ACHN (cell line): ENCODE results near the gene ATF6B.
"Not testable (repeated sequence)": the region's sequence is repeated elsewhere in the genome, so short reads cannot be mapped to it uniquely, and the experiment has no call there.

ENCODE experiments used
- DNase-seq: peaks from one replicate; pipeline ENCODE4 v3.0.0-alpha.2; 2015
- in situ Hi-C: cut with HindIII; loops from 2 replicates; pipeline ENCODE4 v1.10.0; 2017; ENCODE audit warnings: low sequenced_read_pairs, low pct_ligation_motif_present, low pct_unique_long_range_greater_than_20kb

Gene ATF6B

DNA sequence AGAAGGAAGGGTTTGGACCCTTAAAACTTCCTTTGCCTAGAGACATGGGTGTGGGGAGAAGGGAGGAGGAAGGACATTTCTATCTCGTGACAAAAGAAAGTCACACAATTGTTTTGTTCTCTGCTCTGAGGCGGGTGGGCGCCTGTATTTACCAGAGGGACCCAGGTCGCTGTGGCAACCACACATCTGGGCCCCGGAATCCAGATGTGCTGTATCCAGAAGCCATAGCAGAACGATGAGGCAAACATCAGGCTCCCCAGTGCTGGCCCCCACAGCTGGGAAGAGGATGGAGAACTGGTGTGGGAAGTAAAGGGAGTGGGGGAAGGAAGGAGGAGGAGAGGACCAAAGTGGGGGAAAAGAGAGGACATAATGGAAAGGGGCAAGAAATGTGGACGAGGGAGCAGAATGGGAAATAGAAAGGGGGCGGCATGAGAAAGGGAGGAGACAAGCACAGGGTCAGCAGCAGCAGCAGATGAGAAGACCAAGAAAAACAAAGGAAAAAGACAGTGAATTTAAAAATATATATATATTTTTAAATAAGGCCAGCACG lies 15.5 kb downstream of the ATF6B start:
- DNase-seq, result no peak
- in situ Hi-C loops, result no loop called here

DNA sequence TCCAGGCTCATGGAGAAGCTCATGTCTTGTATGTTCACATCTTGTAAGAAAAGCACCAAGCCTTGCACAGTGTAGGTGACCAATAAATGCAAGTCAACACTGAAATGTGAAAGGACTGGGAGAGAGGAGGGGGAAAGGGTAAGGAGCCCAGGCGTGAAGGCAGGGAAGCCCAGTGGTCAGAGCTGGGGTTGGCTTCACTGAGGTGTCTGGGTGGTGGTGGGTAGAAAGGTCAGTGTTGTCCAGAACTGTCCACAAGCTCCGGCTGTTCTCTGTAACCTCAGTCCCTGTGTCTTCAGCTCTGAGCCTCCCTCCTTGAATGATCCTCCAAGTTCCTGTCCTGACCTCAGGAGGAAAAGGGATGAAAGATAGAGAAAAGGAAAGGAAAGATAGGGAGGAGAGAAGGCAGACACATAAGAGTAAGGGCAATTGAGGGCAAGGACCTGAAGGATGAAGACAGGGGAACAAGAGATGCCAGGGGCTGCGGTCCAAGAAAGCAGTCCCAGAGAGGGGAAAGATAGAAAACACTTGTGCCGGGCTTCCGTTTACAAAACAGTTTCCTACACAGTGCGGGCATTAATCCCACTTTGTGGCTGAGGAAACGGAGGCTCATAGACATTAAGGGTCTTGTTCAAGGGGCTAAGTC lies 16.5 kb downstream of the ATF6B start:
- in situ Hi-C loops, result no loop called here
- DNase-seq, result no peak

DNA sequence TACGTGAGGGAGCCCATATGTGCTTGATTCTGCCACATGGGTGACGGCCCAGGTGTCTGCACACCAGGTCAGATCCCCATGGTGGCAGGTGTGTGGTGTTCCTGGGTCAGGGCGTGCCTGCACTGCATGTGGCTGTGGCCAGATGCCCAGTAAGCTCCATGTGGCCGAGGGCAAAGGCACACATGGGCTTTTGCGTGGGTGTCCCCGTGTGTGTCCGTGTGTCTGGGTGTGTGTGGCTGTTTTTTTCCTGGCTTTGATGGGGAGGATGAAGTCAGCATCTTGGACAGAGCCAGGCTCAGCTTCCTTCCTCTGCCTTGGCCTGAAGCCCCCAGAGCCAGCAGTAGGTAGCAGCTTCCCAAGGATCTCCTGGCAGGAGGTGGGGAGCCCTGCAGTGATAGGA lies 17.4 kb downstream of the ATF6B start:
- DNase-seq, result no peak
- in situ Hi-C loops, result no loop called here

DNA sequence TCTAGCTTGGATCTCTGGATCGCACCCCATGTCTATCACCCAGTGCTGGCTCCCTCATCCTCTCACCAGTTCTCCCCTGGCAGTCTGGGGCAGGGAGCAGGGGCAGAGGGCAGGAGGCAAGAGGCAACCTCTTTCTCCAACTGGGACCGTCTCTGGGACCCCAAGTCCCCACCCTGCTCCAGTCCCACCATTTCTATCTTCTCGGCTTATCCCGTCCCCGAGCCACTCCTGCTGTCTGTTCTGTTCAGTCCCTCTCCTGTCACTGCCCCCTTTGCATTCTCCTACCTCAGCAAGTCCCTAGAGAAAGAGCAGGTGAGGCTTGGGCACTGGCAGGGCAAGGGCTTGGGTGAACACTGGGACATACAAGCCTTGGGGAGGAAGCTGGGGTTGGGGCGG lies 18.3 kb downstream of the ATF6B start:
- DNase-seq, result no peak
- in situ Hi-C loops, result no loop called here

DNA sequence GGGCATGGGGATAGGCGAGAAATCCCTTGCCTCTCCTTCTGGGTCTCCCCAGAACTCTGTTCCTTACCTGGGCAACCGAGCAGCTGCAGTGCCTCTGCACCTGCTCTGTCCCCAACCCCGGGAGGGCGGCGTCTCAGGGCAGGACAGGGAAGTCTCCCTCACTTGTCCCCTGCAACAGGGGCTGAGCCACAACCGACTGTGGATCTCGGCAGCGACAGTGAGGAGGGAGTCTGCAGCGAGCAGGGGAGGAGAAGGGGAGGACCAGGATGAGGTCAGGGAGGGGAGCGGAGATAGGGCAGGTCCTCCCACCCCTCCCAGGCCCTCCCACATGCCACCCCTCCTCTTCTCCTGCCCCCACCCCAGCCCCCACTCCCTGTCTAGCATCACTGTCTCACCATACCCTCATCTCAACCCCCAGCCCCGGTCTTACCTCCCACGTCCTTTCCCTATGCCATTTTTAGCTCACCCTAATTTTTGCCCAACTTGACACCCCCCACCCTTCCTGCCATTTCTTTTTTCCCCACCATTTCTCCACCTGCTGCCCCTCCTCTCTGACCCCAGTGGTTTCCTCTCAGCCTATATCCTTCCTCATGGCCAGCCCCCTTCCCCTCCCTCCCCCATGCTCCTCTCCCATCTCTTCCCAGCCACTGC lies 18.8 kb downstream of the ATF6B start, which contains the start of gene TNXB:
TSS of gene TNXB (minus strand) at position 225 of the 651 bp plus-strand sequence. CDS start 11,140 bp downstream, outside the sequence.
- no peak for DNase-seq
- in situ Hi-C loops, result no loop called here

DNA sequence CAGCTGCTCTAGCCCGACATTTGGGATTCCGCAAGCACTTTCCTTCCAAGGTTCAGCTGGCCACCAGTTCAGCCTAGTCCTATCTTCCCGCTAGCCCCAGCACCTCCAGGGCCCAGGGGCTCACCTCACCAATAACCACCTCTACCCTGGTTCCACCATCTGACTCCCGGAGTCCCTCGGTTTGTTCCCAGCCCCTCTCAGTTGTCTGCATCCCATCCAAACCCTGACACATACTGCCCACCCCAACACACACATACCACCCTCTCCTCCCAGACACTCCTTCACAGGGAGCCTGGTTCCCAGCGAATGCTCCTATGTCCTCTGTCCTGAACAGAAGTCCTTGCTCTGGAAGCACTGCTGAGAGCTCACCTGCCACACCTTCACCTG lies 19.3 kb downstream of the ATF6B start:
- in situ Hi-C loops, result no loop called here
- DNase-seq, result no peak

DNA sequence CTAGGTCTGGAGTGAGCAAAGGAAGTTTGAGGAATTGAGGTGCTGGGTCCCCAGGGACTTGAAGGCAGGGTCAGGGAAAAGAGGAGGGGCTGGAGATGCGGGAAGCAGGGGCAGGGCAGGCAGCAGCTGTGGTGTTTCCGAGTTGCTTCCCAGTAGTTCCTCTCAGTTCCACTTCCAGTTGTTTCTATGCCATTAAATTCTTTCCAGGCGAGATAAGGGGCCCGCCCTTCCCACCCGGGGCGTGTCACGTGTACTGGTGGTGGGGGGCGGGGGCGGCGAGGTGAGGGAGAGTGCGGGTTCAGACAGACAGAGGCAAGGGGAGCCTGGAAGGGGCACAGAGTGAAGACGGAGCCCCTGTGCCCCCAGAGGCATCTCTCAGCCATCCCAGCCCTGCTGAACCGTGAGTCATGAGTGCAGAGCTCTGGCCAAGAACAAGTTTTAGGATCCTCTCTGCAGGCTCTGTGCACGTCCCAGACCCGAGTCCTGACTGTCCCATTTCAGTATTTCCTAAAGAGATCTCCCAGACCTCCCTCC lies 19.9 kb downstream of the ATF6B start:
- DNase-seq, result no peak
- in situ Hi-C loops, result no loop called here

DNA sequence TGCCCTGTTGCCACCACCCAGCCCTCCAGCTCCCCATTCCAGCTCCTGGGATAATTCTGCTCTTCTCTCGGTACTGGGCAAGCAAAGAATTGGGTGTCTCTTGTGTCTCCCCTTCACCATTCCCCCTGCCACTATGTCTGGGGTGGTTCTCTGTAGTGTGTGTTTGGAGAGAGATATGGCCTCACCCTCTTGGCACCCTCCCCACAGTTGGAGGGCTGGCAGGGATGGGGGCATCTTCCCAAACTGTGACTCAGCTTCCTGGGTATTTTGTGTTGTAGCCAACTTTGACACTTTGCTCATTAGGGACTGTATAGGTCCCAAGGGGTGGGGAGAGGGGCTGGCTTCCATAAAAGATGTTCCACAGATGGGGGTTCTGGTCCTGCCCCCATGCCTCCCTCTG lies 20.6 kb downstream of the ATF6B start:
- in situ Hi-C loops, result no loop called here
- no peak for DNase-seq

DNA sequence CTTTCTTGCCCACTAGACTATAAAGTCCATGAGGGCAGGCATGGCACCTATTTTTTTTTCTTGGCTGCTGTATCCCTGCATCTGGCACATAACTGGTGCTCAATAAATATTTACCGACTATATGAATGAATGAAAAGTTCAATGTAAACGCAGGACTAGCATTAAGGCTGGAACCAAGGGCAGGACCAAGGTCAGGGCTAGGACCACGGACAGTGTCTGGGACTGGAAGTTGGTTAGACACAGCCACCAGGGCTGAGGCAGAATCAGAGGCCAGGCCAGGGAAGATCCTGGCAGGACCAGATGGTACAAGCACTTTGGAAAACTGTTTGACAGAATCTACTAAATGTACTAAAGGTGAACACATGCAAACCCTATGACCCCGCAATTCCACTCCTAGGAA lies 22.6 kb downstream of the ATF6B start:
- in situ Hi-C loops, result no loop called here
- no peak for DNase-seq

DNA sequence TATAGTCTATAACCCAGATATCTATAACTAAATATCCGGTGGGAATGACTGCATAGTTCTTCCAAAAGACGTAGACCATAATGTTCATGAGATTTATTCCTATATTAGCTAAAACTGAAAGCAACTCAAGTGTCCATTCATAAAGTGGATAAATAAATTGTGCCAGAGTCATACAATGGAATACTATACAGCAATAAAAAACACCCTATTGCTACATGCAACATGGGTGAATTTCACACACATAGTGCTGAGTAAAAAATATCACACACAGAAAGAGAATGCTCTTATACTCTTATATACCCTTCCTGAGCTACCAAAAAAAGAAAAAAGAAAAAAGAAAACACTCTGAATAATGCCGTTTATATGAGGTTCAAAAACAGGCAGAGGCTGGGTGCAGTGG lies 25.8 kb downstream of the ATF6B start:
- in situ Hi-C loops, result no loop called here

DNA sequence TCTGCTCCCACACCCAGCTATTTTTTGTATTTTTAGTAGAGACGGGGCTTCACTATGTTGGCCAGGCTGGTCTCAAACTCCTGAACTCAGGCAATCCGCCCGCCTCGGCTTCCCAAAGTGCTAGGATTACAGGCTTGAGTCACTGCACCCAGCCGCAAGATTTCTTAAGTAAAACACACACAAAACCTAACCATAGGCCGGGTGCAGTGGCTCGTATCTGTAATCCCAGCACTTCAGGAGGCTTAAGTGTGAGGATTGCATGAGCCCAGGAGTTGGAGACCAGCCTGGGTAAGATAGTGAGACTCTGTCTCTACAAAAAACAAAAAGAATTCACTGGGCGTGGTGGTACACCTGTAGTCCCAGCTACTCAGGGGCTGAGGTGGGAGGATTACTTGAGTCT lies 27.8 kb downstream of the ATF6B start:
- in situ Hi-C loops, DNase-seq: not testable (repeated sequence)

More for the DNA sequence above, 25.8 kb downstream of the ATF6B start:
- DNase-seq, result no peak

DNA sequence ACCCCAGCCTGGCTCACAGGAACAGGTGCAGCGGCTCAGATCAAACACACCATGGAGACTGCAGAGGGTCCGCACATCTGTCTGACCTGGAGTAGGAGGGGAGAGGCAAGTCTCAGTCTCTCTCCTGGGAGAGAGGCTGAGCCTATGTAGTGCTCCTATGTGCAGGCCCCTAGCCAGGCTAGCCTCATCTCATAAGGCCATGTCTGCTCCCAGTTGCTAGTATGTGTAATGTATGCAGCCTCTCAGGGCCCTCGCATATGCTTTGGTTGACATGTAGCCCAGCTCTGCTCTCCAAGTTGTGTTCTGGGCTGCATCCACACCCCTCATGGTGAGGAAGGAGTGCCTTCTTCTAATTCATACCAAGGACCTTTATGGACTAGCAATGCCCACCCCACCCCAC lies 30.7 kb downstream of the ATF6B start:
- no peak for DNase-seq
- in situ Hi-C loops, result no loop called here

DNA sequence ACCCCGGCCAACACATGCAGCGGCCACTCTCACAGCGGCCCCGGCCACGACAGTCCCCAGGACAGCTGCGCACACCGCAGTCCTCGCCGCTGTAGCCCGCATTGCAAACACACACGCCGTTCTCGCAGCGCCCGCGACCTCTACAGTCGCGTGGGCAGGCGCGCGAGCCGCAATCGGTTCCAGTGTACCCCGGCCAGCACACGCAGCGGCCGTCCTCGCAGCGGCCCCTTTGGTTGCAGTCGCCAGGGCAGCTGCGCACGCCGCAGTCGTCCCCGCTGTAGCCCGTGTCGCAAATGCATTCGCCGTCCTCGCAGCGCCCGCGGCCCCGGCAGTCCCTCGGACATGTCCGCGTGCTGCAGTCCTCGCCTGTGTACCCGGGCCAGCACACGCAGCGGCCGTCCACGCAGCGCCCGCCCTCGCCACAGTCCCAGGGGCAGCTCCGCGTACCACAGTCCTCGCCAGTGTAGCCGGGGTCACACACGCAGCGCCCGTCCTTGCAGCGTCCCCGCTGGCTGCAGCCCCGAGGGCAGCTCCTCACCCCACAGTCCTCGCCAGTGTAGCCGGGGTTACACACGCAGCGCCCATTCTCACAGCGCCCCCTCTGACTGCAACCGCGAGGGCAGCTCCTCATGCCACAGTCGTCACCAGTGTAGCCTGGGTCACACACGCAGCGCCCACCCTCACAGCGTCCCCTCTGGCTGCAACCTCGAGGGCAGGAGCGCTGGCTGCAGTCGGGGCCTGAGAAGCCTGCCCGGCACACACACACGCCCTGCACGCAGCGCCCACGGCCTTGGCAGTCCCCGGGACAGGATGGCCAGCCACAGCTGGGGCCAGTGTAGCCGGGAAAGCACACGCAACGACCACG lies 31.4 kb downstream of the ATF6B start:
- DNase-seq, result no peak
- in situ Hi-C loops, result no loop called here

DNA sequence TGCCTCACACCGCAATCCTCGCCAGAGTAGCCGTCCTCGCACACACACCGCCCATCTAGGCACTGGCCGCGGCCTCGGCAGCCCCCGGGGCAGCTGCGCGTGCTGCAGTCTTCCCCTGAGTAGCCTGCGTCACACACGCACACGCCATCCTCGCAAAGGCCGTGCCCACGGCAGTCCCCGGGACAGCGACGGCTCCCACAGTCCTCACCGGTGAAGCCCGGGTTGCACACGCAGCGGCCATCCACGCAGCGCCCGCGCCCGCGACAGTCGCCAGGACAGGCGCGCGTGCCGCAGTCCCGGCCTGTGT lies 32.0 kb downstream of the ATF6B start:
- in situ Hi-C loops, result no loop called here
- no peak for DNase-seq

DNA sequence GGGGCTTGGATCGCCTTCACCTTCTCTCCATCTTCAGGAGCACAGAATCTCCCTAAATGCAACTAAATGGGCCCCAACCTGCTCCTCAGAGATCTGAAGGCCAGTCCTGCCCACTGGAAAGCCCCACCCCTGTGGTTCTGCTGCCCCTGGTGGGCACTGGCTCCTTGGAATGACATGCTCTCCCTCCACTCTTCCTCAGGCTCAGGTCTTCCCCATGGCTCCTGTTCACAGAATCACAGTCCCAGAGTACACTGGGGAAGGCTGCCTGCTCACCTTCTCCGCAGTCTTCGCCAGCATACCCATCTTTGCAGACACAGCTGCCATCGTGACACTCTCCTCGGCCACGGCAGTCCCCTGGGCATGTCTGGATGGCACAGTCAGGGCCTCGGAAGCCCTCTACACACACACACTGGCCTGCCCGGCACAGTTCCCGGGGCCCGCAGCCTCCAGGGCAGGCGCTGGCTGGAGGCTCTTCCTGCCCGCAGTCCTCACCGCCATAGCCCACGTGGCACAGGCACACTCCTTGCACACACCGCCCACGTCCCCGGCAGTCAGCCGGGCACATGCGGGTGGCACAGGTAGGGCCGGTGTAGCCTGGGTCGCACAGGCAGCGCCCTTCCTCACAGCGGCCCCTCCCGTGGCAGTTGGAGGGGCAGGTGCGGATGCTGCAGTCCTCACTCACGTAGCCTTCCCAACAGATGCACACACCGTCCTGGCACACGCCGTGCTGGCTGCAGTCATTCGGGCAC lies 32.5 kb downstream of the ATF6B start:
- in situ Hi-C loops, result no loop called here
- DNase-seq, result no peak

DNA sequence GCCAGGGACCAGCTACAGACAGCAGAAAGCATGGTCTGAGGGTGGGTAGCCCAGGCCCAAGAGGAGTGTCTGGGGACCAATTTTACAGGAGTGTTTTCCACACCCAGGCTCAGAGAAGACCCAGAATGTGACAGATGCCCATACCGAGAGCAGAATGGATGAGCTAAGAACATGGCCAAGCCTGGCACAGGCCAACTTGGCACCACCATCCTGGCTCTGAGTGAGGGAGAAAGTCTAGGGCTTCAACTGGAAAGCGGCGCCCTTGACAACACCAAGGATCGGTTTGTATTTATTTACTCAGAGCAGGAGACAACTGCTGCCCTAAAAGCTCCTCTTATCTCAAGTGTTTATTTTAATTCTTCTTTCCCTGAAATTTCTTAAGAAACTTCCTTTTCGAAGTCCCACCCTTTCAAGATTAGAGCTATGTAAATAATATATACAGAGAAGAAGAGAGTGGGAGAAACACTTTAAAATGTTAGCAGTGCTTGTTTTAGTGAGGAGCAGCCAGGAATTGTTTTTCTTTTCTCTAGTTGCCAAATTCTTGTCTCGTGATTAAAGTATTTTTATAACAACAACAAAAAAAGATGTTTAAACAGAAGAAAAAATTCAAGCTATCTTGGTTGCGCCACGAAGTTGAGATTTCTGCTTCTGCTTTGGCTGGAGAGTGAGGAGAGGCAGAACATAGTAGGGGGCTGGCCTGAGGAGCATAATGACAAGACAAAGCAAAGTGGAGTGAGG lies 35.1 kb downstream of the ATF6B start:
- in situ Hi-C loops, result no loop called here
- no peak for DNase-seq

DNA sequence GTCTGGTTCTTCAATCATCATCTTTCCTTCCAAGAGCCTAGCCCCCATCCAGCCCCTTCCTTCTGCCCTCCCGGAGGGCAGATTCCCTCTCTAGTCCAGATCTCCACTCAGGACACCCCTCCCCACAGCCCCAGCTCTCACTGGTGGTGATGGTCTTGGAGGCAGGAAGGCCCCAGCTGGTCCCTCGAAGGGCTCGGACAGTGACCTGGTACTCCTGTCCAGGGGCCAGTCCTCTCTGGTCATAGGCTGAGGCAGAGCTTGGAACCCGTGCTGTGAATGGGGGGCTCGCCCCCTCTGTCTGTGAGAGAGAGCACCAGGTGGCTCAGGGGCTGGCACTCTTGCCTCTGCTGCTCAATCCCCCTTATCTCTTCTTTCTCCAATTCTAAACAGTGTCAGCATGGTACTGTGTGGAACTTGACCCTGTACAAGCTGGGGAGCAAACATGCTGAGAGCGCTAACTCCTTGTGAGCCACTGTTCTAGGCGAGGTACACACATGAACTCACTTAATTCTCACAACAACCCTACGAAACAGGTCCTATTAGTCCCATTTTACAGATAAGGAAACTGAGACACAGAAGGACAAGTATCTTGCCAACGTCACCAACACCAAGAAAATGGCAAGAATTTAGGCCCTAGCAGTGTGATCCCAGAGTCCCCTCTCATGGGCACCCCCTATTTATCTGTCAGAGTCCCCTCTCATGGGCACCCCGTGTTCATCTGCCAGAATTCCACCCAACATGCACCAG lies 38.8 kb downstream of the ATF6B start:
- DNase-seq, result no peak
- in situ Hi-C loops, result no loop called here
